Activated CD8-positive, alpha-beta T cell treated with anti-CD3 and anti-CD28 coated beads for 36 hours (primary cell): ENCODE results near the gene CHSY3. TPM values are rescaled to one million over a fixed set of nuclear protein-coding genes. Genes with fewer than 3 reads are reported as not detected.

ENCODE experiments used
- ATAC-seq: fragments of 200-7000 bp; cut with Tn5 transposase; one replicate; pipeline ENCODE4 v1.10.0; 2021; ENCODE audit warnings: mild to moderate bottlenecking, moderate library complexity
- CTCF ChIA-PET: fragments of 350-600 bp; sonication (Branson Sonifier 250); formaldehyde crosslinking; loops from one replicate; lab custom pipeline; 2021; ENCODE audit warnings: antibody characterized with exemption; lab: Charles Lee
- POLR2A ChIA-PET: fragments of 350-600 bp; sonication (Branson Sonifier 250); formaldehyde crosslinking; loops from one replicate; lab custom pipeline; 2021; ENCODE audit warnings: antibody characterized with exemption; lab: Charles Lee
- DNase-seq: peaks from one replicate; pipeline ENCODE4 v3.0.0-alpha.2; 2020
- H3K27ac Mint-ChIP-seq: one replicate; pipeline ENCODE4 v1.8.0; 2021; ENCODE audit warnings: mild to moderate bottlenecking, mixed read lengths
- H3K27me3 Mint-ChIP-seq: one replicate; pipeline ENCODE4 v1.8.0; 2021; ENCODE audit warnings: mixed read lengths
- H3K36me3 Mint-ChIP-seq: one replicate; pipeline ENCODE4 v1.8.0; 2021; ENCODE audit warnings: low read depth, mixed read lengths
- H3K4me1 Mint-ChIP-seq: one replicate; pipeline ENCODE4 v1.8.0; 2021; ENCODE audit warnings: low read depth, mixed read lengths
- H3K4me3 Mint-ChIP-seq: one replicate; pipeline ENCODE4 v1.8.0; 2021; ENCODE audit warnings: mild to moderate bottlenecking, moderate library complexity, mixed read lengths
- H3K9me3 Mint-ChIP-seq: one replicate; pipeline ENCODE4 v1.8.0; 2021; ENCODE audit warnings: mixed read lengths
- intact Hi-C: fragments of 100-400 bp; cut with micrococcal nuclease; formaldehyde crosslinking; loops from one replicate; pipeline ENCODE4 v1.10.0; 2022
- total RNA-seq, 2 experiments: library from RNA; stranded (reverse); gene quantifications; one replicate each; pipeline ENCODE4 v1.2.3, GENCODE V29; 2021
- TF ChIP-seq, protein P1 (sequence below): fragments of 200-600 bp; IDR thresholded peaks from one replicate; pipeline ENCODE4 v1.8.0; 2022; ENCODE audit warnings: antibody characterized with exemption, mild to moderate bottlenecking

Gene CHSY3
- total RNA-seq, 2 experiments from 2014 or later: not detected

DNA sequence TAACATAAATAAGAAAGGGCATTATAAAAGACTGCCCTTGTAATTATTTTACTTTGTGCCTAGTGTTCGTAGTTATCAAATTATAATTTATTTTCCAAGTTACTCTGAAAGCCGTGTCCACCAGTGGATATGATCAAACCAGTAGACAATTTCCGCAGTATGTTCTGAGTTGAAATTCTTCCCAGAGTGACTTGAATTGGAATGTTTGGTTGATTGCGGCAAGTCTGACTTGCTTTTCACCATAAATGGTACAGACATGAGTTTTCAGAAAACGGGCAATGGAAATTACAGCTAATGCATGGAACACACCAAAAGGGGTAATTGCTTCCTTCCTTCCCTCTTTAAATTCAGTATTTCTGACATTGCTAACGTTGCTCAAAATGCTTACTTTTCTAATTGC, 56.6 kb downstream of the CHSY3 start:
- POLR2A ChIA-PET: no interaction called here
- no peaks in the 10 kb centered on the region for H3K9me3 Mint-ChIP-seq
- ATAC-seq: no peak
- H3K27ac Mint-ChIP-seq: no peak overlapping the region
- TF ChIP-seq, protein P1, sequence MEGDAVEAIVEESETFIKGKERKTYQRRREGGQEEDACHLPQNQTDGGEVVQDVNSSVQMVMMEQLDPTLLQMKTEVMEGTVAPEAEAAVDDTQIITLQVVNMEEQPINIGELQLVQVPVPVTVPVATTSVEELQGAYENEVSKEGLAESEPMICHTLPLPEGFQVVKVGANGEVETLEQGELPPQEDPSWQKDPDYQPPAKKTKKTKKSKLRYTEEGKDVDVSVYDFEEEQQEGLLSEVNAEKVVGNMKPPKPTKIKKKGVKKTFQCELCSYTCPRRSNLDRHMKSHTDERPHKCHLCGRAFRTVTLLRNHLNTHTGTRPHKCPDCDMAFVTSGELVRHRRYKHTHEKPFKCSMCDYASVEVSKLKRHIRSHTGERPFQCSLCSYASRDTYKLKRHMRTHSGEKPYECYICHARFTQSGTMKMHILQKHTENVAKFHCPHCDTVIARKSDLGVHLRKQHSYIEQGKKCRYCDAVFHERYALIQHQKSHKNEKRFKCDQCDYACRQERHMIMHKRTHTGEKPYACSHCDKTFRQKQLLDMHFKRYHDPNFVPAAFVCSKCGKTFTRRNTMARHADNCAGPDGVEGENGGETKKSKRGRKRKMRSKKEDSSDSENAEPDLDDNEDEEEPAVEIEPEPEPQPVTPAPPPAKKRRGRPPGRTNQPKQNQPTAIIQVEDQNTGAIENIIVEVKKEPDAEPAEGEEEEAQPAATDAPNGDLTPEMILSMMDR: no peak
- no peaks in the 10 kb centered on the region for H3K4me1 Mint-ChIP-seq
- no peak for DNase-seq
- CTCF ChIA-PET: no interaction called here
- no peak overlapping the region for H3K4me3 Mint-ChIP-seq
- no peaks in the 10 kb centered on the region for H3K27me3 Mint-ChIP-seq
- H3K36me3 Mint-ChIP-seq: no peaks in the 10 kb centered on the region
- intact Hi-C loops: no loop called here

GRCh38 chr5:129962506-129962905, 58.2 kb downstream of the CHSY3 start:
- TF ChIP-seq, protein P1: no peak
- H3K9me3 Mint-ChIP-seq: no peaks in the 10 kb centered on the region
- H3K27ac Mint-ChIP-seq: no peak overlapping the region
- H3K36me3 Mint-ChIP-seq: no peaks in the 10 kb centered on the region
- intact Hi-C loops: no loop called here
- no peaks in the 10 kb centered on the region for H3K4me1 Mint-ChIP-seq
- DNase-seq (no peak), ATAC-seq (no peak)
- no peak overlapping the region for H3K4me3 Mint-ChIP-seq
- ChIA-PET CTCF (interaction anchor here (1.1 kb wide), 1 partner anchor 29 kb away, joined by 4 read pairs; no protein-coding TSS in a partner anchor), POLR2A (no interaction called here)
- H3K27me3 Mint-ChIP-seq: no peaks in the 10 kb centered on the region

DNA sequence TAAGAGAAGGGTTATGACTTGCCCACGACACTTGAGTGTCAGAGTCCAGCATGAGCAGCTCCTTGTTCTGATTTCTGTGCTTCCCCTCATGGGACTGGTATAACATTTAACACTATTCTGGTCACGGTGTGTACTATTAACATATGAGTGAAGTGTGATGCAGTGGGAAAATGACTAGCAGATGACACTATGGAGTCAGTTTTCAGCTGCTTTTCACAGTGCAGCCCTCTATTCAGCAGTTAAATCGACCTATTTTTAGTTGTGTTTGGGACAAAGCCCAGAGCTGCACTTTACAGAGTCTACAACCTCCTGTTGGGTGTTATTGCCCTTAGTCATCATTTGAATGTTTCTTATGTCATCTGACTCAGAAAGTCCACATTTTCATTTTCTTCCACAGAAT, 59.1 kb downstream of the CHSY3 start:
- no peaks in the 10 kb centered on the region for H3K36me3 Mint-ChIP-seq
- intact Hi-C loops: no loop called here
- TF ChIP-seq, protein P1: no peak
- ATAC-seq (no peak), DNase-seq (no peak)
- H3K27ac Mint-ChIP-seq: no peak overlapping the region
- ChIA-PET CTCF (interaction anchor here (1.1 kb wide), 1 partner anchor 28 kb away, joined by 4 read pairs; no protein-coding TSS in a partner anchor), POLR2A (no interaction called here)
- no peak overlapping the region for H3K4me3 Mint-ChIP-seq
- H3K4me1 Mint-ChIP-seq: no peaks in the 10 kb centered on the region
- no peaks in the 10 kb centered on the region for H3K9me3 Mint-ChIP-seq
- H3K27me3 Mint-ChIP-seq: no peaks in the 10 kb centered on the region

DNA sequence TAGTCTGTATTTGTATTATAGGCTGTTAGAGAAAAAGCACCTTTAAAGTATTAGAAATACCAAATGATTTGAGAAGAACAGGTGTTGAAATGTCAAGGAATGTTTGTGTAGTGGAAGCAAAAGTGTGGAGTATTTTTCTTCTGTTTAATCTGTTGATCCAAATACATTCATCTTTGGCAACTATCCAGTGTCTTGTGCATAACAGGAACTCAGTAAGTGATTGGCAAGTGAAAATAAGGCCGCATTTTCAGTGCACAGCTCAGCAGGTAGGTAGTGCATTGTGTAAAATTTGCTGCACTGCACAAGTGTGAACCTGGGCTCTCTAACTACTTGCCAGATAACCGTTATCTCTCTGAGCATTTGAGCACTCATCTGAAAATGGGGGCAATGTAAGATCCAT, 61.8 kb downstream of the CHSY3 start:
- no peaks in the 10 kb centered on the region for H3K9me3 Mint-ChIP-seq
- no peak overlapping the region for H3K4me3 Mint-ChIP-seq
- ATAC-seq (no peak), DNase-seq (no peak)
- TF ChIP-seq, protein P1: no peak
- intact Hi-C loops: no loop called here
- POLR2A ChIA-PET: no interaction called here
- no peaks in the 10 kb centered on the region for H3K27me3 Mint-ChIP-seq
- CTCF ChIA-PET: no interaction called here
- H3K4me1 Mint-ChIP-seq: no peaks in the 10 kb centered on the region
- no peaks in the 10 kb centered on the region for H3K36me3 Mint-ChIP-seq
- H3K27ac Mint-ChIP-seq: no peak overlapping the region

- TF ChIP-seq, protein P1: no peak
- ATAC-seq (no peak), DNase-seq (no peak)
- no peak overlapping the region for H3K27ac Mint-ChIP-seq
- H3K4me1 Mint-ChIP-seq: no peaks in the 10 kb centered on the region
- intact Hi-C loops: no loop called here
- H3K4me3 Mint-ChIP-seq: no peak overlapping the region
- no peaks in the 10 kb centered on the region for H3K9me3 Mint-ChIP-seq
- H3K27me3 Mint-ChIP-seq: no peaks in the 10 kb centered on the region
- ChIA-PET CTCF (no interaction called here), POLR2A (no interaction called here)
- no peaks in the 10 kb centered on the region for H3K36me3 Mint-ChIP-seq
These were observed 67.4 kb downstream of the CHSY3 start for GRCh38 chr5:129971714-129972113.
